B cell (primary cell): ENCODE measurements around the gene ENOX1.

ENCODE experiments used
- CTCF ChIP-seq: fragments of 200-600 bp; IDR thresholded peaks from one replicate; pipeline ENCODE4 v1.8.0; 2022; ENCODE audit warnings: antibody characterized with exemption, mild to moderate bottlenecking
- EZH2 ChIP-seq: IDR thresholded peaks from 2 replicates; pipeline ENCODE4 v1.6.1; 2012; ENCODE audit warnings: borderline replicate concordance, low read depth, mild to moderate bottlenecking, moderate library complexity, low read length; ENCODE audit not compliant: insufficient read depth, poor library complexity, severe bottlenecking

DNA sequence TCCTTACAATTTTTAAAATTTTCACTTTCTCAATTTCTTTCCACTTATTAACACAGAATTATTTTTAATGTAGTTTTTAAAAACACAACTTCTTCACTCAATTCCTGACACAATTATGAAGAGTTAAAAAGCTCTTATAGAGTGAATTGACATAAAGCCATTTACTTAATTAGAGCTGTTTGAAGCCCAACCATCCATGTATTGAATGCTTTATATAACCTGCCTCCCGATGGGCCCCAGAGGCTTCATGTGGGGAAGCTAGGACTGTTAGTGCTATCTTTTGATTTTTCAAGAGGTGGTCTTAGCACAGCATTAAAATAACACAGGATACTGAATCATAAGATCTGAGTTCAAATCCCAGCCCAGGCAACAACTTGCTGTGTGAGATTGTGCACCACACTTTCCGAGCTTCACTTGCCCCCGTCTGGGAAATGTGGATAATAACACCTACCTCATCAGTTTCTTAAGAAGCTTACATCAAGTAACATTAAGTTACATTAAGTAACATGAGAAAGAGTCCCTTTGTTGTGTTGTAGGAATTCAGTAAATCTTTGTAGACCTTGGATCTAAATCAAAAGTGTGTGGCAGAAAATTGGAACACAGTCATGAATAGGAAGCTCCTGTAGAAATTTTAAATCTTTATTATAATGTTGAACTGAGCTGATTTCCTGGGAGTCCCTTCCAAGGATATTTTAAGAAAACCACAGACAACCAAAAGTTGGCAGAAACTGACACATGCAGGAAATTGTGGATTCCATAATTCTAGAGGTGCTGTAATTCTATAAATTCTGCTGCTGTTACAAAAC is 5.5 kb upstream of the ENOX1 start:
- TF ChIP-seq EZH2 (no peak), CTCF (no peak)
